Raji (cell line): ENCODE measurements around the gene AFF3.

Source experiments
- POLR2A ChIP-seq: IDR thresholded peaks from 2 replicates; pipeline ENCODE4 v1.6.1; 2011; ENCODE audit warnings: low read depth, low read length, control low read depth; ENCODE audit not compliant: insufficient read depth

Gene AFF3

DNA sequence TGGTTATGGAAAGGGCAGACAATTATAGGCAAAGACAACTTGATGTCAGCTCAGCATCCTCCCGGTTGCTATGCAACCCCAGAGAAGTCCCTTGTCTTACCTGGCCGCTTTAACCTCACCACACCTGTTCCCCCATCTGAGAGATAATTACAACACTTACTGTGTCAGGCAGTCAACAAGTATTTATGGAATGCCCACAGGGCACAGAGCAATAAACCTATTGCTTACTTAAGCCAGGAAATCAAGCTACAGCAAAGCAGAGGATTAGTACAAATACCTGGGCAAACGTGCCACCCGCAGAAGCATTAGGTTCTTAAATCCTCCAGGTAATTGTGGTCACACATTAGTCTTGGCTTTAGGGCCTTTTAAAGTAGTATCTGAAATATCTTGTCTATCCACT lies 332.2 kb downstream of the AFF3 start:
- no peak for TF ChIP-seq POLR2A

DNA sequence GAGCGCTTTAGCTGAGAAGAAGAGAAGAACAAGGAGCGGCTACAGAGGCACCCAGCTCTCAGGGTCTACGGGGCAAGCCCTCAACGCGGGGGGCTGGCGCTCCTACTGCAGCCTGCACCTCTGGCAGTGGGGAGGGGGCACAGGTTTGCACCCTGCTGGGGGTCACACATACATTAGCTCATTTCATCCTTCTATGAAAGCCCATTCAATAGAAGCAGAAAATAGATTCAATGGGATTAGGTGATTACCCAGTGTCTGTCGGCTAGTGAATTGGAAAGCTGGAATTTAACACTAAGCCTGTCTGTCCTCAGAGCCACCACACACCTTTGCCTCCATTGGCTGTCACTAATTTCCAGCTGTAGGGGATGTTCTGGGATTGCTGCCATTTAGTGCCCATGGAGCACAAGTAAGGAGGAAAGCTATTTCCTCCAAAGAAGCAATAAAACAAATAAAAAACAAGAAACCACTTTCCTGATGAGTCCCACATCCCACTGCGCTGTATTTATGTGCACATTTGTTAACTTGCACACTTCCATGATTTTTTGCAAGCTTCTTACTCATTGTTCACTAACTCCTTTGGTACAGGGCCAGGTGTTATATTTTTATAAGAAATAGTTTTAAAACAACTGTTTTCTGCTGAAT lies 333.0 kb downstream of the AFF3 start:
- TF ChIP-seq POLR2A = no peak

GRCh38 chr2:99808361-99809200 lies 333.8 kb downstream of the AFF3 start:
- TF ChIP-seq POLR2A = no peak

- no peak for TF ChIP-seq POLR2A
Measured at GRCh38 chr2:99806758-99807157, 335.6 kb downstream of the AFF3 start.

DNA sequence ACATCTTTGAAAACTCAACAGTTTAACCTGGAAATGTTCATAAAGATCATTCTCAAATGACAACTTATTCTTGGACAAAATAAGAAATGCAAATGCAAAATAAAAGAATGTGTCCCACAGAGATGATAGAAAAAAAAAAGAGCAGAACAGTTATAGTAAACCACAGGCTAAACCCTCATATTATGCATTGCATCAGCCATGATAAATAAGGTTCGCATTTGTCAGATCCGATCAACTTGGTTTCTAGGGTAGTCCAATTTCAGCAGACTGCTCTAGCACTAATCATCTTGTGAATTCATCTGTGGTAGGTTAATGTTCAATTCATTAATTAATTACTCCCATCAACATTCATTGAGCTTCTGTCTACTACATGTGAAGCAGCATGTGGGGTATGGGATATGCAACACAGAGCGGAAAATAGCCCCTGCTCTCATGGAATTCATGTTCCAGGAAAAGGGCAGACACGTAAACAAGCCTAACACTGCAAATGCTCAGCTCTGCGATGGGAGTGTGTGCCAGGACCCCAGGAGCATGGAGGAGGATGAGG lies 336.4 kb downstream of the AFF3 start:
- no peak for TF ChIP-seq POLR2A

- TF ChIP-seq POLR2A = no peak
Measured at GRCh38 chr2:99803846-99804245, 338.5 kb downstream of the AFF3 start.

- TF ChIP-seq POLR2A = no peak
Measured at GRCh38 chr2:99802734-99803133, 339.7 kb downstream of the AFF3 start.

DNA sequence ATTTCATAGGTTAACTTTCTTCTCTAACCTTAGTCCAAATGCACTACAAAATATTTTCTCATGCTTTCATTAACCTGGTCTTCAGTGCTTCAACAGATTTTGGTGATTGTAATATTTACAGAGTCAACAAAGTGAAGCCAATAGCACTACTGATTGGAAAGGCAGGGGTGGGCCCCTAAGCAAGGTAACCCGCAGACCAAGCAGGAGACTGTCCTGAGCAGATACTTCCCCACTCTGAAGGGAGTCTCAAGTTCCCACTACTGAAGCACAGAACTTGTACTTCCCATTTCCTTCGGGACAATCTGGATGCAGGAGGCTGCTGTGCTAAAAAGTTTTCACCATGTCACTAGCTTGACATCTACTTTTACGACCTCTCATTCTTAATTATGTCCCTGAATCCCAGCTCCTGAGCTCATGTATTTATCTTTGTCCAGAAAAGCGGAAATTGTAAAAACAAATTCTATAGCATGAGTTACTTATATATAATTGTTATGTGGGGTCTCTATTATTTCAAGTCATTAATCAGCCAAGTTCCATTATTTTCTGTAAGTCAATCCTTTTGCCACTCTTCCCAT lies 341.0 kb downstream of the AFF3 start:
- TF ChIP-seq POLR2A = no peak

DNA sequence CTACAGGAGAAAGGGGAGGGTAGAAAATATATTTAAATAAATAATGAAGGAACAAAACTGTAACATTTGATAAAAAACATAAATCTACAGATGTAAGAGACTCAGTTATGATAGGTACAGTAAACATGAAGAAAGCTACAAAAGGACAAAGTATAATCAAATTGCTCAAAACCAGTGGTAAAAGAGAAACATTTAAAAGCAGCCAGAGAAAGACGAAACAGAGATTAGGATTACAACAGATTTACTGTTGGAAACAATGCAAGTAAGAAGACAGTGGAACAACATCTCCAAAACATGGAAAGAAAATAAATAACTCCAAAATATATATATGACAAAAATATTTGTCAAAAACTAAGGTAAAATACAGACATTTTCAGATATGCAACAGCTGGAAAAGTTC lies 344.9 kb downstream of the AFF3 start:
- no peak for TF ChIP-seq POLR2A

DNA sequence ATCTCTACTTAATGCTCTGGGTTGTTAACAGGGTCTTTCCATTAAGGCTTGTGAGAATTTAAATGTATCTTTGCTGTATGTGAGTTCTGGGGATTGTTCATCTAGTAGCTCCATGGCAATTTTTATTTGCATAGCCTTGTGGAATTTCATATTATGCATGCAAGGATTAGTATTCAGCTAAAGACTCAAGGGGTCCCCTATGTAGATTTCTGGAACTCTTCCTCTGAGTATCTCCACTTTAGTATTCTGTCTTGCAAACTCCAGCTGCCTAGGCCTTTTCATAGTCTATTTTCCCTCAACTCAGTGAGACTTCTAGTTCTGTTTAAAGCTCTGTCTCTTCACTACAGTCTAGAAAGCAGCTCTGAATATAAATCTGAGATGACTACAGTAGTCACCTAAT lies 348.0 kb downstream of the AFF3 start:
- TF ChIP-seq POLR2A = no peak

- TF ChIP-seq POLR2A = no peak
Measured at GRCh38 chr2:99793022-99793421, 349.4 kb downstream of the AFF3 start.

- no peak for TF ChIP-seq POLR2A
Measured at GRCh38 chr2:99789849-99790248, 352.5 kb downstream of the AFF3 start.

DNA sequence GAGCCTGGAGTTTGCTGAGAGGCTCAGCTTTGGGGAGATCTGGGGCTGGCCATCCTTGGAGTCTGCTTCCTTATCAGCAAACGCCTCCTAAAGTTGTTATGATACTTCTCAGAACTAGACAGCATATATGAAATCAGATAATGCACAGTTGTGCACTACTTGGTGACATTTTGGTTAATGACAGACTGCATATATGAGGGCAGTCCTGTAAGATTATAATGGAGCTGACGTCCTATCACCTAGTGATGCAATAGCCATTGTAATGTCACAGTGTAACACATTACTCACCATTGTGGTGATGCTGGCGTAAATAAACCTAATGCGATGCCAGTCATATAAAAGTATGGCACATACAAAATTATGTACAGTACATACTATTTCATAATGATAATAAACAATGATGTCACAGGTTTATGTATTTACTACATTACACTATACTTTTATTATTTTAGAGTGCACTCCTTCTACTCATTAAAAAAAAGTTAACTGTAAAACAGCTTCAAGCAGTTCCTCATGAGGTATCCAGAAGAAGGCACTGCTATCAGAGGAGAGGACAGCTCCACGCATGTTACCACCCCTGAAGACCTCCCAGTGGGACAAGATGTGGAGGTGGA lies 354.5 kb downstream of the AFF3 start:
- no peak for TF ChIP-seq POLR2A

DNA sequence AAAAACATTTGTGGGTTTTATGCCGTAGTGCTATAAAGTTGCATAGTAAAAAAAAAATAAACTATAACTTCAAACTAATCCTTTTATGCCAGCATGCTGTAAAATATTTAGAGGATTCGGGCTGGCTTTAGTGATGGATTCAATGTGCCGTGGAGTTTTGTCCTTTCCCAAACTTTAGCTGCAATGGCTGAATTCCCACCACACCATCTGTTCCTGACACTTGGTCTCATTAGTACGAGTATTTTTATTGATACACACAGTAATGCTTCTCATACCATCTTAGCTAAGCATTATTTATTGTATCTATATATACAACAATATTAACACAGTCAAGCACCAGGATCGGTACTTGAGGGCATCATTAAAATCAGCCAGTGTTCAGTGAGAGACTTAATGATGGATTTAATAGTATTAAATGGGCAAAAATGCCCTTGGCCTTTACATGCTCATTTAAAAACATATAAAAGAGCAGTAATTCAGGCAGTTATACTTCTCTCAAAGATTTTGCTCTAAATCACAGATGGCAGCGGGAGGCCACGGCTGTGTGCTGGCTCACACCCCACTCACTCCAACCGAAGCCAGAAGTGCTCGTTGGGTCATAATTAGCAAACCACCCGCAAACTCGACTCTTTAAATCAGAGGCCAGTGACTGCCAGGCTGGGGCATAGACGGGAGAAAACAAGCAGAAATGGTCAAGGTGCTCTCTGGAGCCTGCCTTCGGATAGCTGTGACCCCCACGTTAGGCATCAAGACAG lies 355.6 kb downstream of the AFF3 start:
- TF ChIP-seq POLR2A = no peak

DNA sequence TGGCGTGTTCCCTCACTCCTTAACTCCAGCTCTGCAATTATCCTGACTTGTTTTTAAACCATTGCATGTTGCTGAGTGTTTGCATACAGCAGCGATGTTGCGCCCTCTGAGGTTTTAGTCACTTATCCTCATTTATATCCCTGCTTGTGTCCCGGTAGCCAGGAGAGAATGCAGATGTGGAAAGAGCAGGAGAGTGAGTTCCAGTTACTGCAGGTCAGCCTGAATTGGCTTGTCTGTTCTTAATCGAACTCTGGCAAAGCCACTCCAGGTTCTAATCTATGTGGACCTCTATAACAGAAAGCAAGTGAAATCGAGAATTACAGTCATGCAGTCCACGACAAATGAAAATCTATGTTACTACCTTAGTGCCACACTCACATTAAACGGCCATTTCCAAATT lies 357.4 kb downstream of the AFF3 start:
- no peak for TF ChIP-seq POLR2A
